Prostate gland (tissue), 2 donors: ENCODE measurements around the gene PNLDC1.

ENCODE experiments used
- POLR2A ChIP-seq: fragments of 450-650 bp; IDR thresholded peaks from one replicate; pipeline ENCODE4 v1.6.1; 2016; ENCODE audit warnings: antibody characterized with exemption, mild to moderate bottlenecking
- TF ChIP-seq, protein P1 (sequence below), 4 experiments: fragments of 200-600 bp in 2 of 4; fragments of 450-650 bp in 2 of 4; sonication (generic) in 2 of 4; IDR thresholded peaks; 1 replicate in 3 of 4; 2 replicates in 1 of 4; pipeline ENCODE4 v1.5.1; 2016 to 2019; ENCODE audit warnings: antibody characterized with exemption in 4 of 4, mild to moderate bottlenecking in 2 of 4, moderate library complexity in 2 of 4

DNA sequence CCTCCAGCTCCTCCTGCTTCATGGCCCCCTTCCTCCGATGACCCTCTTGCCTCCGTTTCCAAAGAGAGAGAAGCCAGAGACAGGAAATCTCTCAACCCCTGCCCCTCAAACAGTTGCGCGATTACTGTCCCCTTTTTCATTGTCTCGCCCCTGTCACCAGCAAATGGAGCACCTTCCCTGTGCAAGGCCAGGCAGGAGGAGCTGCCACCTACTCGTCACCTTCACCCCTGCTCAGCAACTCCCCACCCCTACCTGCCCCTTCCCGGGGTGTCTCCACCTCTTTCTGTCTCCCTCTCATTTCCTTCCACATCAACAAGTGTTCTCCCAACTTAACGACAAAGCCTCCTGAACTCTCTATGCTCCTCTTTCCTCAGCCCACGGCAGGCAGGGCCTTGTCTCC lies 13.7 kb downstream of the PNLDC1 start:
- TF ChIP-seq, protein P1, sequence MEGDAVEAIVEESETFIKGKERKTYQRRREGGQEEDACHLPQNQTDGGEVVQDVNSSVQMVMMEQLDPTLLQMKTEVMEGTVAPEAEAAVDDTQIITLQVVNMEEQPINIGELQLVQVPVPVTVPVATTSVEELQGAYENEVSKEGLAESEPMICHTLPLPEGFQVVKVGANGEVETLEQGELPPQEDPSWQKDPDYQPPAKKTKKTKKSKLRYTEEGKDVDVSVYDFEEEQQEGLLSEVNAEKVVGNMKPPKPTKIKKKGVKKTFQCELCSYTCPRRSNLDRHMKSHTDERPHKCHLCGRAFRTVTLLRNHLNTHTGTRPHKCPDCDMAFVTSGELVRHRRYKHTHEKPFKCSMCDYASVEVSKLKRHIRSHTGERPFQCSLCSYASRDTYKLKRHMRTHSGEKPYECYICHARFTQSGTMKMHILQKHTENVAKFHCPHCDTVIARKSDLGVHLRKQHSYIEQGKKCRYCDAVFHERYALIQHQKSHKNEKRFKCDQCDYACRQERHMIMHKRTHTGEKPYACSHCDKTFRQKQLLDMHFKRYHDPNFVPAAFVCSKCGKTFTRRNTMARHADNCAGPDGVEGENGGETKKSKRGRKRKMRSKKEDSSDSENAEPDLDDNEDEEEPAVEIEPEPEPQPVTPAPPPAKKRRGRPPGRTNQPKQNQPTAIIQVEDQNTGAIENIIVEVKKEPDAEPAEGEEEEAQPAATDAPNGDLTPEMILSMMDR (IDR thresholded peaks at IDR 0.05), result no peak
- no peak for TF ChIP-seq POLR2A
